OCI-LY7 (cell line): ENCODE results near the gene ANTXR1. TPM values are rescaled to one million over a fixed set of nuclear protein-coding genes. Genes with fewer than 3 reads are reported as not detected.

Experiments
- BruUV-seq: library from RNA; stranded (reverse); fragments of 400-500 nt; replicated peaks from 2 replicates; lab custom pipeline; 2021; lab: Mats Ljungman, UMichigan
- CTCF ChIA-PET: fragments of 300-600 bp; sonication (Branson Sonifier 250); formaldehyde crosslinking; loops from one replicate; lab custom pipeline; 2022; ENCODE audit warnings: antibody characterized with exemption; ENCODE audit not compliant: unreplicated experiment; lab: Charles Lee
- POLR2A ChIA-PET: fragments of 300-600 bp; sonication (Branson Sonifier 250); formaldehyde crosslinking; loops from one replicate; lab custom pipeline; 2022; ENCODE audit warnings: antibody characterized with exemption; lab: Charles Lee
- DNase-seq: peaks from one replicate; pipeline ENCODE4 v3.0.0-alpha.2; 2015; ENCODE audit warnings: low spot score
- H2AFZ ChIP-seq: fragments of 200-600 bp; sonication (generic), shearing (Covaris generic); 2 replicates; pipeline ENCODE4 v1.6.1; 2014; ENCODE audit warnings: mild to moderate bottlenecking, antibody characterized with exemption, low read length, moderate library complexity
- H3K27ac ChIP-seq: fragments of 200-600 bp; sonication (generic); 2 replicates; pipeline ENCODE4 v1.5.1; 2014; ENCODE audit warnings: mixed run types, low read depth, mild to moderate bottlenecking, moderate library complexity, low read length, inconsistent platforms; ENCODE audit not compliant: poor library complexity, severe bottlenecking
- H3K36me3 ChIP-seq: fragments of 200-600 bp; sonication (generic); 2 replicates; pipeline ENCODE4 v1.6.1; 2014; ENCODE audit warnings: mild to moderate bottlenecking, antibody characterized with exemption, low read length, moderate library complexity, mixed read lengths; ENCODE audit not compliant: insufficient read depth
- H3K4me1 ChIP-seq: fragments of 200-600 bp; sonication (generic); 2 replicates; pipeline ENCODE4 v1.5.1; 2014; ENCODE audit warnings: mild to moderate bottlenecking, low read length; ENCODE audit not compliant: insufficient read depth, poor library complexity, severe bottlenecking
- H3K4me2 ChIP-seq: fragments of 200-600 bp; sonication (generic); 2 replicates; pipeline ENCODE4 v1.6.1; 2014; ENCODE audit warnings: mild to moderate bottlenecking, low read length
- H3K4me3 ChIP-seq: fragments of 200-600 bp; sonication (generic); 2 replicates; pipeline ENCODE4 v1.5.1; 2014; ENCODE audit warnings: mild to moderate bottlenecking, low read depth, low read length; ENCODE audit not compliant: poor library complexity, severe bottlenecking
- H3K79me2 ChIP-seq: fragments of 200-600 bp; sonication (generic); 2 replicates; pipeline ENCODE4 v1.6.1; 2016; ENCODE audit warnings: low read depth, mild to moderate bottlenecking, low read length, moderate library complexity, mixed read lengths; ENCODE audit not compliant: insufficient read depth
- H3K9me2 ChIP-seq: fragments of 200-600 bp; sonication (generic); 2 replicates; pipeline ENCODE4 v1.6.1; 2016; ENCODE audit warnings: mild to moderate bottlenecking, low read length, mixed read lengths; ENCODE audit not compliant: insufficient read depth
- H3K9me3 ChIP-seq: fragments of 200-600 bp; sonication (generic); 2 replicates; pipeline ENCODE4 v1.6.1; 2014; ENCODE audit warnings: mild to moderate bottlenecking, mixed run types, low read length, mixed read lengths
- H4K20me1 ChIP-seq: fragments of 200-600 bp; sonication (generic); 2 replicates; pipeline ENCODE4 v1.6.1; 2014; ENCODE audit warnings: mild to moderate bottlenecking, antibody characterized with exemption, low read length, moderate library complexity, mixed read lengths; ENCODE audit not compliant: insufficient read depth
- EZH2phosphoT487 ChIP-seq: fragments of 200-600 bp; sonication (generic); IDR thresholded peaks from 2 replicates; pipeline ENCODE4 v1.6.1; 2018; ENCODE audit warnings: low read depth, borderline replicate concordance, mild to moderate bottlenecking, mixed run types, antibody characterized with exemption, low read length, moderate library complexity, mixed read lengths
- intact Hi-C: fragments of 100-400 bp; cut with micrococcal nuclease; formaldehyde crosslinking; loops from one replicate; pipeline ENCODE4 v1.10.0; 2022; ENCODE audit not compliant: unreplicated experiment
- total RNA-seq, 2 experiments: library from RNA; depleted of rRNA in 1 of 2; stranded (reverse); fragments of >200 nt in 1 of 2; shearing (Covaris generic) in 1 of 2; gene quantifications; 2 replicates each; pipeline ENCODE4 v1.2.3, GENCODE V29; 2014 to 2022
- TF ChIP-seq, protein P1 (sequence below): fragments of 200-600 bp; sonication (generic); conservative IDR thresholded peaks from 2 replicates; pipeline ENCODE4 v1.5.1; 2014; ENCODE audit warnings: mild to moderate bottlenecking, antibody characterized with exemption, low read length, moderate library complexity, mixed read lengths

Gene ANTXR1
- total RNA-seq, 2 experiments from 2014 or later: not detected

DNA sequence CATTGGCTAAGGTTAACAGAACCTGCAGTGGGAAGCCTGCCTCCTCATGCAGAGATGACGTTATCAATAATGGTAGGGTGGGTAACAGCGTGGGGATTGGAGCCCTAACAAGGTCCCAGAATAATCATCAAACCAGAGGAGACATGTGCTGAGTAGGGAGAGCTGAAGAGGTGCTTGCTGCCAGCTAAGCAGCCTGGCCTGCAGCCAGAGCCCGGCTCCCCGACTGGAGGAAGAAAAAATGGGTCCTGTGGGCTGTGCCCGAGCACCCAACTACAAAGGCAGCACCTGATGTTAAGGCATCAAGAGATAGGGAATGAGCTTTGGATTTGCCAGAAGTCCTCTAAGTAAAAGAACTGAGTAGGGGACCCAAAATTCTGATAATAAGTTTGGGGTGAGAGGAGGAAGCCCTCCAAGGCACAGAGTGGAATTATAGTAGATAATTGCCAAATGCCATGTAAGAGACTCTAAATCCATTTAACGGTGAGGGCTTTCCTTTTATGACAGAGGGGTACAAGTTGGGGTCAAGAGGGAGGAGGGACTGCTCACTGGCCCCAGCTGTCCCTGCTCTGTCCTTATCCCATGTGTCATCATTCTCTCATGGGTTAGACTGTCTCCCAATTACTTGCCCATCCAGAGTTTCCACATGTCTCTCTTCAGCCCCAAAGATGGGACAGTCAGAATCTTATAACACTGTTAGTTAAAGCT is 156.1 kb downstream of the ANTXR1 start:
- H4K20me1 ChIP-seq: no peaks in the 10 kb centered on the region
- no TSS peak for BruUV-seq
- H3K36me3 ChIP-seq: no peaks in the 10 kb centered on the region
- TF ChIP-seq EZH2phosphoT487: no peak
- TF ChIP-seq, protein P1, sequence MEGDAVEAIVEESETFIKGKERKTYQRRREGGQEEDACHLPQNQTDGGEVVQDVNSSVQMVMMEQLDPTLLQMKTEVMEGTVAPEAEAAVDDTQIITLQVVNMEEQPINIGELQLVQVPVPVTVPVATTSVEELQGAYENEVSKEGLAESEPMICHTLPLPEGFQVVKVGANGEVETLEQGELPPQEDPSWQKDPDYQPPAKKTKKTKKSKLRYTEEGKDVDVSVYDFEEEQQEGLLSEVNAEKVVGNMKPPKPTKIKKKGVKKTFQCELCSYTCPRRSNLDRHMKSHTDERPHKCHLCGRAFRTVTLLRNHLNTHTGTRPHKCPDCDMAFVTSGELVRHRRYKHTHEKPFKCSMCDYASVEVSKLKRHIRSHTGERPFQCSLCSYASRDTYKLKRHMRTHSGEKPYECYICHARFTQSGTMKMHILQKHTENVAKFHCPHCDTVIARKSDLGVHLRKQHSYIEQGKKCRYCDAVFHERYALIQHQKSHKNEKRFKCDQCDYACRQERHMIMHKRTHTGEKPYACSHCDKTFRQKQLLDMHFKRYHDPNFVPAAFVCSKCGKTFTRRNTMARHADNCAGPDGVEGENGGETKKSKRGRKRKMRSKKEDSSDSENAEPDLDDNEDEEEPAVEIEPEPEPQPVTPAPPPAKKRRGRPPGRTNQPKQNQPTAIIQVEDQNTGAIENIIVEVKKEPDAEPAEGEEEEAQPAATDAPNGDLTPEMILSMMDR: no peak
- no peak overlapping the region for H2AFZ ChIP-seq
- CTCF ChIA-PET: no interaction called here
- H3K79me2 ChIP-seq: no peaks in the 10 kb centered on the region
- no peak overlapping the region for H3K4me3 ChIP-seq
- POLR2A ChIA-PET: no interaction called here
- H3K9me3 ChIP-seq: no peaks in the 10 kb centered on the region
- H3K27ac ChIP-seq: no peak overlapping the region
- H3K4me2 ChIP-seq: no peak overlapping the region
- intact Hi-C loops: no loop called here
- H3K4me1 ChIP-seq: no peaks in the 10 kb centered on the region
- no peaks in the 10 kb centered on the region for H3K9me2 ChIP-seq
- no peak for DNase-seq

DNA sequence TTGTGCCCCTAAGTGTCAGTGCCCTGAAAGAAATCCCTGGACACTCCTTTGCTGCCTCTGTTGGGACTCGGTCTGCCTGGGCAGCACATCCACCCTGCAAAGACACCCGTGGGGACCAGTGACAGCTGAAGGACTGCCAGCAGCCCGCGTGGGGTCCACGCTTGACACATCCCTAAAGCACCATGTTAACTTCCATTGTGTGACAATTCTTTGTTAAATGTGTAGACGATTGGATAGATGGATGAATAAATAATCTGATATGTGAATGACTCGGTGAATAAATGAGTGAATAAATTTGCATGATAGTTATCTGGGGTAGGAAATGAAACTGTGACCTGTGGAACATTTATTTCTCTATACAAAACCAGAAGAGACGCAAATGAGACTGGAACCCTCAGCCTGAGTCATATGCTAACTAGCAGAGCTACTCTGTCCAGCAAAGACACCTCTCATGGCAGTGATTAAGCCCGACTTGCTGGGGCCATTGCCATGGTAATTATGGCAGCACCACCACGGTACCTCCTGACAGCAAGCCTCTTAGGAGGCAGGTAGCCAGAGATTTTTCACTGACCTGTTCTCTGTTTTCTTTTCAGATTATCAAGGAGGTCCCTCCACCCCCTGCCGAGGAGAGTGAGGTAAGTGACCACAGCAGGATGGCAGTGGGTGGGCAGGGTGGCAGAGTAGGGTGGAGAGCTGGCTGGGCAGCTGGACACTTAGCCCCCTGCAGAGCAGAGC is 156.8 kb downstream of the ANTXR1 start:
- DNase-seq: no peak
- H3K4me1 ChIP-seq: no peaks in the 10 kb centered on the region
- H2AFZ ChIP-seq: no peak overlapping the region
- ChIA-PET POLR2A (no interaction called here), CTCF (no interaction called here)
- no TSS peak for BruUV-seq
- no peaks in the 10 kb centered on the region for H3K79me2 ChIP-seq
- no peak overlapping the region for H3K4me3 ChIP-seq
- no peaks in the 10 kb centered on the region for H4K20me1 ChIP-seq
- TF ChIP-seq, protein P1: no peak
- no peak for TF ChIP-seq EZH2phosphoT487
- no peak overlapping the region for H3K27ac ChIP-seq
- no peaks in the 10 kb centered on the region for H3K9me3 ChIP-seq
- no peaks in the 10 kb centered on the region for H3K36me3 ChIP-seq
- H3K9me2 ChIP-seq: no peaks in the 10 kb centered on the region
- no peak overlapping the region for H3K4me2 ChIP-seq
- intact Hi-C loops: no loop called here

DNA sequence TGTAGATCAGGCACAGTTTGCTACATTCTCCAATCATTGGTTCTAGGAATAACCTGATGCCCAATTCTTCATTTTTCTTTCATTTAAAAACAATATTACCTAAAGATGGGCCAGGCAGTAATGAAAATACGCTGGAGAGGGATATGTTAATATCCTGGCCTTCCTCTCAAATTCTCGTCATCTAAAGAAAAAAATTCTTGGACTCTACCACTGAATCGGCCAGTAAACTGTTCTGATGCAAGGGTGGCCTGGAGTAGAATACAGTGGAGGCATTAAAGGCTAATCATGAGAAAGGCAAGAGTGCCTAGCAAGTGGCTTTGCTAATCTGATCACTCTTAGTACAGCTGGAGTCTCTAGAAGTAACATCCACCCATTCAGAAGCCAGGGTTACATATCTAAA is 157.7 kb downstream of the ANTXR1 start:
- H3K4me1 ChIP-seq: no peaks in the 10 kb centered on the region
- TF ChIP-seq EZH2phosphoT487: no peak
- TF ChIP-seq, protein P1: no peak
- no peaks in the 10 kb centered on the region for H3K9me3 ChIP-seq
- H4K20me1 ChIP-seq: no peaks in the 10 kb centered on the region
- H2AFZ ChIP-seq: no peak overlapping the region
- ChIA-PET POLR2A (interaction anchor here (1.1 kb wide), 1 partner anchor 18 kb away, joined by 3 read pairs; no protein-coding TSS in a partner anchor), CTCF (no interaction called here)
- no peak overlapping the region for H3K27ac ChIP-seq
- H3K4me2 ChIP-seq: no peak overlapping the region
- no peak for DNase-seq
- no peaks in the 10 kb centered on the region for H3K9me2 ChIP-seq
- BruUV-seq: no TSS peak
- H3K4me3 ChIP-seq: no peak overlapping the region
- H3K36me3 ChIP-seq: no peaks in the 10 kb centered on the region
- H3K79me2 ChIP-seq: no peaks in the 10 kb centered on the region
- intact Hi-C loops: no loop called here
